ENCODE results near the gene CWC22.

DNA sequence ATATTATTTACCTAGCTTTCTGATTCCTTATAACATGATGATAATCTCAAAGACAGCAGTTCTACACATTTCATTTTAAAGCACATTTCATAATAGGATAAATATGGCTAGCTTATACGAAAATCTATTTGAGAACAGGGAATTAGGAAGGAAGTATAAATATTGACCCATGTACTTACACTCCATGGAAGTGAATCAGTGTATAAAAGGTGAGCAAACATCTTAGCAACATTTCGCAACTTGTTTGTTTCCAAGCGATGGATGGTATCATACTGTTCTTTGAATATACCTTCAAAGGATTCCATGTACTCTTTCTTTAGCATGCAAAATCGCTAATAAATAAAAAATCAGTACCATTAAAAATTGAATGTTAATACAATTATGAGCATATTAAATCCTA, 53.1 kb downstream of the CWC22 start:
- TF ChIP-seq, protein P1, sequence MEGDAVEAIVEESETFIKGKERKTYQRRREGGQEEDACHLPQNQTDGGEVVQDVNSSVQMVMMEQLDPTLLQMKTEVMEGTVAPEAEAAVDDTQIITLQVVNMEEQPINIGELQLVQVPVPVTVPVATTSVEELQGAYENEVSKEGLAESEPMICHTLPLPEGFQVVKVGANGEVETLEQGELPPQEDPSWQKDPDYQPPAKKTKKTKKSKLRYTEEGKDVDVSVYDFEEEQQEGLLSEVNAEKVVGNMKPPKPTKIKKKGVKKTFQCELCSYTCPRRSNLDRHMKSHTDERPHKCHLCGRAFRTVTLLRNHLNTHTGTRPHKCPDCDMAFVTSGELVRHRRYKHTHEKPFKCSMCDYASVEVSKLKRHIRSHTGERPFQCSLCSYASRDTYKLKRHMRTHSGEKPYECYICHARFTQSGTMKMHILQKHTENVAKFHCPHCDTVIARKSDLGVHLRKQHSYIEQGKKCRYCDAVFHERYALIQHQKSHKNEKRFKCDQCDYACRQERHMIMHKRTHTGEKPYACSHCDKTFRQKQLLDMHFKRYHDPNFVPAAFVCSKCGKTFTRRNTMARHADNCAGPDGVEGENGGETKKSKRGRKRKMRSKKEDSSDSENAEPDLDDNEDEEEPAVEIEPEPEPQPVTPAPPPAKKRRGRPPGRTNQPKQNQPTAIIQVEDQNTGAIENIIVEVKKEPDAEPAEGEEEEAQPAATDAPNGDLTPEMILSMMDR (IDR thresholded peaks at IDR 0.05; ENCODE audit: borderline replicate concordance, extremely low read depth, low read length, poor library complexity, severe bottlenecking) = no peak
- TF ChIP-seq EZH2 (IDR thresholded peaks at IDR 0.05; ENCODE audit: borderline replicate concordance, low read depth, low read length, severe bottlenecking) = no peak

Data from DND-41 (cell line).